ENCODE data around the gene SHISA4.

The SHISA4 gene

DNA sequence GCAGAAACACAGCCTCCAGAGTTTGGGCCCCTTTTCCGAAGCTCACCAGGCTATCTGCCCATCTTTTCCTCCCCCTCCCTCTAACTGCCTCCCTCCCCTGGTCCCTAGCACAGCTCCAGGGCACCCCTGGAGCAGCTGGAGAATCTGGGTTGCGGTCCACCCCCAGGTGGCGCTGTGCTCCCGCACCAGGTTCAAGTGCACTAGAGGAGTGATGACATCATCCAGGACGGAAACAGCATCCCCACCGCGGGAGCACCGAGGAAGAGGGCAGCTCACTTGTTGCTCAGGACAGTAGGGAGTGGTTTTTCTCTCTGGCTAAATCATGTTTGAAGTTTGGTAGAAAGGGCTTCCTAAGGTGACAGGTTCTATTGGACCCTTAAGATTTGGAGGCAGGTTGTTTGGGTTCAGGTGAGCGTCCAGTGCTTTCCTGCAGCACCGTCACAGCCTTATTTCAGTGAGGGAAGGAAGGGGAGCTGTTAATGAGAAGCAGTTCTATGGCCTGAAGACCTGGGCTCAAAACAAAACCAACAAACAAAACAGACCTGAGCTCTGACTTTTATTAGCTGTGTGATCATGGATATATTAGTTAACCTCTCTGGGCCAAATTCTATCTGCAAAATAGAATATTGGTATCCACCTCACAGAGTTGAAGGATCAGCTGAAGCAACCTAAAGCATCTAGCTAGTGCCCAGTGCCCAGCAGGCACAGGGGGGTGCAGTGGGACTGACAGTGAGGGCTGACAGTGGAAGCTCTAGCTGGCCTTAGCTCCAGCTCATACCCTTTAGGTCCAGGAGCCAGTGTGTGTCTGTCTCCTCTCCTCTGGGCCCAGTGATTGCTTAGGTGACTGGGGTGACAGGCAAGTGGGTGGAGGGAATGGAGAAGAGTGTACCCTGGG, 7.5 kb downstream of the SHISA4 start:
- no peak overlapping the region for H2BK15ac ChIP-seq (replicated peaks; ENCODE audit: low read depth)
- no peak overlapping the region for H3K4me3 ChIP-seq (ENCODE audit: low read length)
- no peaks in the 10 kb centered on the region for H3K79me1 ChIP-seq (ENCODE audit: low read length)
- H2BK120ac ChIP-seq (ENCODE audit: low read depth, low read length), result no peak overlapping the region
- no CpG with 5 or more reads among the region's 10 CpGs for WGBS (ENCODE audit: extremely low coverage, insufficient coverage, low lambda C conversion rate)
- H3K4me1 ChIP-seq (ENCODE audit: control insufficient read depth, low read depth, low read length), result no peaks in the 10 kb centered on the region
- no peak overlapping the region for H2BK5ac ChIP-seq (ENCODE audit: low read length)
- no peak overlapping the region for H2AK5ac ChIP-seq (ENCODE audit: low read length)
- H3K18ac ChIP-seq (ENCODE audit: low read length), result no peak overlapping the region
- H4K5ac ChIP-seq (ENCODE audit: low read length), result no peak overlapping the region
- no peak overlapping the region for H3K4ac ChIP-seq (ENCODE audit: low read depth, low read length)
- H3K36me3 ChIP-seq (ENCODE audit: control insufficient read depth, insufficient read depth, low read length), result no peaks in the 10 kb centered on the region
- H3K27me3 ChIP-seq (ENCODE audit: insufficient read depth, low read length, poor library complexity), result no peaks in the 10 kb centered on the region
- no peak overlapping the region for H3K27ac ChIP-seq (ENCODE audit: low read depth, low read length)
- H3K56ac ChIP-seq (ENCODE audit: low read length), result no peak overlapping the region
- DNase-seq, result peak; percentile 95
- no peaks in the 10 kb centered on the region for H3K79me2 ChIP-seq (ENCODE audit: control insufficient read depth, insufficient read depth, low read length)
- no peak overlapping the region for H3K9ac ChIP-seq (ENCODE audit: low read length)
- H3K4me2 ChIP-seq (ENCODE audit: low read length), result no peak overlapping the region
- H3K23ac ChIP-seq (ENCODE audit: low read length), result no peak overlapping the region
- no peak overlapping the region for H4K8ac ChIP-seq (ENCODE audit: low read depth, low read length)

DNA sequence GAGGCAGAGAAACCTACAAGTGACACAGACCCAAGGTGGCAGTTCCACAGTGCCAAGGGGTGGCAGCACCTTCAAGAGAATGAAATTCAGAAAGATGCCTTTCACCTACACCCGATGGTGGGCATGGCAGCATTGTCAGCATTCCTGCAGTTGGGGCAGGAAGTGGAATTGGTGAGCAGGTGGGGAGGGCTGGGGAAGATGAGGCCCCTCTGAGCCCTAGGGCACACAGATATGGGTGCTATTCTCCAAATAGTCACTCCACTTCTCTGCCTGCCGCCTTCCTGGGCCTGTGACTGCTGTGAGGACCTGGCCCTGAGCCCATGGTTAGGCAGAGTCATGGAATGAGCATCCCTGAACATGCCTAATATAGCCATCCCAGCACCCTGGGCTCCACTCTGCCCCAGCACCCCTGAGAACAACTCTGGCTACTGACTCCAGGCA, 8.3 kb downstream of the SHISA4 start:
- WGBS (ENCODE audit: extremely low coverage, insufficient coverage, low lambda C conversion rate), result no CpG with 5 or more reads among the region's 2 CpGs
- Histone ChIP-seq H3K27ac (ENCODE audit: low read depth, low read length) (no peak overlapping the region), H3K4me3 (ENCODE audit: low read length) (no peak overlapping the region)

DNA sequence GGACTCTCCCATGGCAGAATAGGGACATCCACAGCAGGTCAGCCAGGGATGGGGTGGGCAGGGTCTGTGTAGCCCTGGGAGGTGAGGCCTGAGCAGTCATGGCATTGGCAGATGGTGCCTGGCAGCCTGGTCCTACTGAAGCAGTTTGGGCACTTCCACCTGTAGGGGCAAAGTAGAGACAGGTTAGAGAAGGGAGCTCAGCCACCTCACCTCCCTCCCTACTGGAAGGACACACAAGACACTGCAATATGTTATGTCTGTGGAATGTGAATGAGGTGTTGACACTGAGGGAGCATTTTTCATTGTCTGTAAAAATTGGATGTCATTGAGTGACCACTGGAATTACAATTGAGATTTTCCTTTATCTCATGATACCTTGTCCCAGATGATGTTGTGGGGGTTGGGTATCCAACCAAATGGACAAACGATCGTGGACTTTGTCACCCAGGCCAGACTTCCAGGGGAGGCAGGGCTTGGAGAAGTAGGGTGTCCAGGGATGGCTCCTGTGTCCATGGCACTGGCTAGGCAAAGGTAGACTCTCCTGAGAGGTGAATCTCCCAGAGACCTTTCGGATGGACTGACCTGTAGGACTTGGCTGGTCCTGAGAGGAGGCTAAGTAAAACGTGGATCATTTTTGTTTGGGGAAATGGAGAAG, 9.7 kb downstream of the SHISA4 start:
- Histone ChIP-seq H3K27me3 (ENCODE audit: insufficient read depth, low read length, poor library complexity) (no peaks in the 10 kb centered on the region), H3K79me1 (ENCODE audit: low read length) (no peaks in the 10 kb centered on the region), H2BK120ac (ENCODE audit: low read depth, low read length) (no peak overlapping the region), H3K4me2 (ENCODE audit: low read length) (no peak overlapping the region), H3K18ac (ENCODE audit: low read length) (no peak overlapping the region), H2BK5ac (ENCODE audit: low read length) (no peak overlapping the region), H3K9ac (ENCODE audit: low read length) (no peak overlapping the region), H3K79me2 (ENCODE audit: control insufficient read depth, insufficient read depth, low read length) (no peaks in the 10 kb centered on the region), H3K23ac (ENCODE audit: low read length) (no peak overlapping the region), H4K8ac (ENCODE audit: low read depth, low read length) (no peak overlapping the region), H4K5ac (ENCODE audit: low read length) (no peak overlapping the region), H3K56ac (ENCODE audit: low read length) (no peak overlapping the region), H3K36me3 (ENCODE audit: control insufficient read depth, insufficient read depth, low read length) (no peaks in the 10 kb centered on the region), H3K4ac (ENCODE audit: low read depth, low read length) (no peak overlapping the region), H3K4me1 (ENCODE audit: control insufficient read depth, low read depth, low read length) (no peaks in the 10 kb centered on the region), H3K27ac (ENCODE audit: low read depth, low read length) (no peak overlapping the region), H2AK5ac (ENCODE audit: low read length) (no peak overlapping the region), H3K4me3 (ENCODE audit: low read length) (no peak overlapping the region), H2BK15ac (replicated peaks; ENCODE audit: low read depth) (no peak overlapping the region)
- DNase-seq, result no peak
- WGBS (ENCODE audit: extremely low coverage, insufficient coverage, low lambda C conversion rate), result no CpG with 5 or more reads among the region's 4 CpGs

More for the DNA sequence above, 8.3 kb downstream of the SHISA4 start:
- no peak overlapping the region for H3K4ac ChIP-seq (ENCODE audit: low read depth, low read length)
- H3K4me1 ChIP-seq (ENCODE audit: control insufficient read depth, low read depth, low read length), result no peaks in the 10 kb centered on the region
- no peak overlapping the region for H3K56ac ChIP-seq (ENCODE audit: low read length)
- no peak overlapping the region for H3K23ac ChIP-seq (ENCODE audit: low read length)
- no peak overlapping the region for H4K5ac ChIP-seq (ENCODE audit: low read length)
- H2AK5ac ChIP-seq (ENCODE audit: low read length), result no peak overlapping the region
- no peak overlapping the region for H3K9ac ChIP-seq (ENCODE audit: low read length)
- DNase-seq, result no peak
- no peaks in the 10 kb centered on the region for H3K36me3 ChIP-seq (ENCODE audit: control insufficient read depth, insufficient read depth, low read length)
- H4K8ac ChIP-seq (ENCODE audit: low read depth, low read length), result no peak overlapping the region
- no peaks in the 10 kb centered on the region for H3K79me2 ChIP-seq (ENCODE audit: control insufficient read depth, insufficient read depth, low read length)
- no peaks in the 10 kb centered on the region for H3K79me1 ChIP-seq (ENCODE audit: low read length)
- H2BK15ac ChIP-seq (replicated peaks; ENCODE audit: low read depth), result no peak overlapping the region
- H3K18ac ChIP-seq (ENCODE audit: low read length), result no peak overlapping the region
- H3K27me3 ChIP-seq (ENCODE audit: insufficient read depth, low read length, poor library complexity), result no peaks in the 10 kb centered on the region
- no peak overlapping the region for H3K4me2 ChIP-seq (ENCODE audit: low read length)
- no peak overlapping the region for H2BK5ac ChIP-seq (ENCODE audit: low read length)
- H2BK120ac ChIP-seq (ENCODE audit: low read depth, low read length), result no peak overlapping the region

DNA sequence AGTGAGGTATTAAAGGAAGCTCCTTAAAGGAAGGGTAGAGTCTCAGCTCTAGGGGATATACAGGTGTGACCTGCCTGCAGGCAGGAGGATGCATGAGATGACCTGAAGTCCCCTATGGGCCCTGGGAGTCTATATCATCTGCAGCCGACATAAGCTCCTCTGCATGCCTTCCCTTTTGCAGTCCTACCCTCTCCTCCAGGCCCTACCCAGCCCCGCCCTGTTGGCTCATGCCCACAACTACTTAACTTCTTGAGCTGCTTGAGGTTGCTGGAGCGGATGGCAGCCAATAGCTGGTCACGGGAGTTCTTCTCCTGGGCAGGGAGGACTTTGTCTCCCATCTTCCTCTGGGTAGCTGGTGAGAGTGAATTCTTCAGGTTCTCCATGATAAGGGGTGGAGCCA, 10.3 kb downstream of the SHISA4 start:
- H3K4me3 ChIP-seq (ENCODE audit: low read length), result no peak overlapping the region
- H3K4me1 ChIP-seq (ENCODE audit: control insufficient read depth, low read depth, low read length), result no peaks in the 10 kb centered on the region
- no peak overlapping the region for H2BK15ac ChIP-seq (replicated peaks; ENCODE audit: low read depth)
- no peaks in the 10 kb centered on the region for H3K36me3 ChIP-seq (ENCODE audit: control insufficient read depth, insufficient read depth, low read length)
- no peak overlapping the region for H3K4ac ChIP-seq (ENCODE audit: low read depth, low read length)
- H3K27me3 ChIP-seq (ENCODE audit: insufficient read depth, low read length, poor library complexity), result no peaks in the 10 kb centered on the region
- H2BK5ac ChIP-seq (ENCODE audit: low read length), result no peak overlapping the region
- WGBS (ENCODE audit: extremely low coverage, insufficient coverage, low lambda C conversion rate), result no CpG with 5 or more reads among the region's 4 CpGs
- H3K18ac ChIP-seq (ENCODE audit: low read length), result no peak overlapping the region
- H4K8ac ChIP-seq (ENCODE audit: low read depth, low read length), result no peak overlapping the region
- H3K23ac ChIP-seq (ENCODE audit: low read length), result no peak overlapping the region
- H3K9ac ChIP-seq (ENCODE audit: low read length), result no peak overlapping the region
- no peak overlapping the region for H3K27ac ChIP-seq (ENCODE audit: low read depth, low read length)
- no peaks in the 10 kb centered on the region for H3K79me1 ChIP-seq (ENCODE audit: low read length)
- H3K79me2 ChIP-seq (ENCODE audit: control insufficient read depth, insufficient read depth, low read length), result no peaks in the 10 kb centered on the region
- no peak for DNase-seq
- no peak overlapping the region for H2BK120ac ChIP-seq (ENCODE audit: low read depth, low read length)
- H4K5ac ChIP-seq (ENCODE audit: low read length), result no peak overlapping the region
- H3K4me2 ChIP-seq (ENCODE audit: low read length), result no peak overlapping the region
- H3K56ac ChIP-seq (ENCODE audit: low read length), result no peak overlapping the region
- no peak overlapping the region for H2AK5ac ChIP-seq (ENCODE audit: low read length)

DNA sequence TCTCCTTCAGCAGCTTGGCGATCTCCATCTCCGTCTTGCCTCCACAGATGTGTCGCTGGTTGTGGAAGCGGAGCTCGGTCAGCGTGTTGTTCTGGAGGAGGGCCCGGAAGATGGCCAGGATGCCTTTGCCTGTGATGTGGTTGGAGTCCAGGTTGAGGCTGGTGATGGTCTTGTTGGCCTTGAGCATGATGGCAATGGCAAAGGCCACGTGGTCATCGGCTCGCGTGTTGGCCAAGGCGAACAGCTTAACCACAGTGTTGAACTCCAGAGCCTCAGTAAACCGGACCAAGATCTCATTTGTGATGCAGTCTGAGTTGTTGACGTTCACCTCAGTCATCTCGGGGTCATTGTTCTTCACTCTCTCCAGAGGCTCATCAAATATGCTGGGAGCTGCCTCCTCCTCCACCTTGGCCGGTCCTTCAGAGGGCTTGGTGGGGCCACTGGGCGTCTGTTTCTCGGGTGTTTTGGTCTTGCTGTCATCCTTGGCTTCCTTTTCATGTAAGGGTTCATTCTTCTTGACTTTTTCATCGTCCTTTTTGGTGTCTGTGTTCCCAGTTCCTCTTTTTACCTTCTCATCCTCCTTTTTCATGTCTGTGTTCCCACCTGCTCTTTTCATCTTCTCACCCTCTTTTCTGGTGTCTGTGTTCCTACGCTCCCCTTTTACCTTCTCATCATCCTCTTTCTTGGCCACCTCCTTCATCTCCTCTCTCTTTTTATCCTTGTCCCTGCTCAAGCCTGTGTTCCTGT, 11.2 kb downstream of the SHISA4 start:
- no peak overlapping the region for H3K9ac ChIP-seq (ENCODE audit: low read length)
- H3K79me1 ChIP-seq (ENCODE audit: low read length), result no peaks in the 10 kb centered on the region
- H3K4me2 ChIP-seq (ENCODE audit: low read length), result no peak overlapping the region
- H4K5ac ChIP-seq (ENCODE audit: low read length), result no peak overlapping the region
- no peak overlapping the region for H3K23ac ChIP-seq (ENCODE audit: low read length)
- no peak overlapping the region for H4K8ac ChIP-seq (ENCODE audit: low read depth, low read length)
- no peak overlapping the region for H3K4me3 ChIP-seq (ENCODE audit: low read length)
- no peak overlapping the region for H2BK120ac ChIP-seq (ENCODE audit: low read depth, low read length)
- no peak overlapping the region for H3K4ac ChIP-seq (ENCODE audit: low read depth, low read length)
- no peaks in the 10 kb centered on the region for H3K27me3 ChIP-seq (ENCODE audit: insufficient read depth, low read length, poor library complexity)
- no peak overlapping the region for H3K27ac ChIP-seq (ENCODE audit: low read depth, low read length)
- no peak overlapping the region for H3K56ac ChIP-seq (ENCODE audit: low read length)
- no peak overlapping the region for H2AK5ac ChIP-seq (ENCODE audit: low read length)
- H2BK15ac ChIP-seq (replicated peaks; ENCODE audit: low read depth), result no peak overlapping the region
- no peaks in the 10 kb centered on the region for H3K4me1 ChIP-seq (ENCODE audit: control insufficient read depth, low read depth, low read length)
- no peaks in the 10 kb centered on the region for H3K79me2 ChIP-seq (ENCODE audit: control insufficient read depth, insufficient read depth, low read length)
- DNase-seq, result no peak
- no peak overlapping the region for H3K18ac ChIP-seq (ENCODE audit: low read length)
- no peak overlapping the region for H2BK5ac ChIP-seq (ENCODE audit: low read length)
- no peaks in the 10 kb centered on the region for H3K36me3 ChIP-seq (ENCODE audit: control insufficient read depth, insufficient read depth, low read length)
- no CpG with 5 or more reads among the region's 20 CpGs for WGBS (ENCODE audit: extremely low coverage, insufficient coverage, low lambda C conversion rate)
